ENCODE data around the gene MAPK4.

The MAPK4 gene

DNA sequence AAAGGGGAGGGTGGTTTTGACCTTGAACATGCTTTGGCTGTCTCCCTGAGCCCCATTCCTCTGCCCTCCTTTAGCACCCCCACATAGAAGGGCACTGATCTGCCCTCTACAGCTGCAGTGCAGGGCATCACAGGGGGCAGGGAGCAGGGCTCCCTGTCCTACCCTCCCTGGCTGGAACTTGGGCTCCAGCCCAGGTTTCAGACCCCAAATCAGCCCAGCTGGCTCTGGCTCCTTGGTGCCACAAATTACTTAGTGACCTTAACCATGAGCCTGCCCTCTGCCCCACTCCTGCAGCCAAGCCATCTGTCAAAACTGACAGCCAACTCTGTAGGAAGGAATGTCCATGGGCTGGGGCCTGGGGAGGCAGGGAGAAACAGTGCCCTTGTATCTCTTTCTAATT is 105.6 kb downstream of the MAPK4 start:
- Histone ChIP-seq H3K9me2 (ENCODE audit: low read depth, low read length) (no peaks in the 10 kb centered on the region), H2AFZ (ENCODE audit: low read length) (no peak overlapping the region), H4K20me1 (ENCODE audit: insufficient read depth, low read length) (no peaks in the 10 kb centered on the region), H3K4me3 (ENCODE audit: low read depth, low read length, poor library complexity, severe bottlenecking) (no peak overlapping the region), H3K4me2 (ENCODE audit: low read length) (no peak overlapping the region), H3K4me1 (ENCODE audit: insufficient read depth, low read length, severe bottlenecking) (no peaks in the 10 kb centered on the region), H3K27ac (ENCODE audit: low read depth, low read length, poor library complexity, severe bottlenecking) (no peak overlapping the region), H3K9me3 (ENCODE audit: low read length) (no peaks in the 10 kb centered on the region), H3K27me3 (ENCODE audit: insufficient read depth, low read length) (no peaks in the 10 kb centered on the region), H3F3A (ENCODE audit: insufficient read depth, low read length) (no peaks in the 10 kb centered on the region), H3K79me2 (ENCODE audit: insufficient read depth, low read length) (no peaks in the 10 kb centered on the region), H3K36me3 (ENCODE audit: insufficient read depth, low read length) (no peaks in the 10 kb centered on the region), H3K9ac (ENCODE audit: low read length) (no peak overlapping the region)
- TF ChIP-seq EZH2 (IDR thresholded peaks at IDR 0.05; ENCODE audit: borderline replicate concordance, low read length) = no peak

- no peaks in the 10 kb centered on the region for H3K36me3 ChIP-seq (ENCODE audit: insufficient read depth, low read length)
- no peaks in the 10 kb centered on the region for H3K4me1 ChIP-seq (ENCODE audit: insufficient read depth, low read length, severe bottlenecking)
- no peak overlapping the region for H3K9ac ChIP-seq (ENCODE audit: low read length)
- no peak overlapping the region for H3K4me2 ChIP-seq (ENCODE audit: low read length)
- no peaks in the 10 kb centered on the region for H3F3A ChIP-seq (ENCODE audit: insufficient read depth, low read length)
- TF ChIP-seq, protein P1, sequence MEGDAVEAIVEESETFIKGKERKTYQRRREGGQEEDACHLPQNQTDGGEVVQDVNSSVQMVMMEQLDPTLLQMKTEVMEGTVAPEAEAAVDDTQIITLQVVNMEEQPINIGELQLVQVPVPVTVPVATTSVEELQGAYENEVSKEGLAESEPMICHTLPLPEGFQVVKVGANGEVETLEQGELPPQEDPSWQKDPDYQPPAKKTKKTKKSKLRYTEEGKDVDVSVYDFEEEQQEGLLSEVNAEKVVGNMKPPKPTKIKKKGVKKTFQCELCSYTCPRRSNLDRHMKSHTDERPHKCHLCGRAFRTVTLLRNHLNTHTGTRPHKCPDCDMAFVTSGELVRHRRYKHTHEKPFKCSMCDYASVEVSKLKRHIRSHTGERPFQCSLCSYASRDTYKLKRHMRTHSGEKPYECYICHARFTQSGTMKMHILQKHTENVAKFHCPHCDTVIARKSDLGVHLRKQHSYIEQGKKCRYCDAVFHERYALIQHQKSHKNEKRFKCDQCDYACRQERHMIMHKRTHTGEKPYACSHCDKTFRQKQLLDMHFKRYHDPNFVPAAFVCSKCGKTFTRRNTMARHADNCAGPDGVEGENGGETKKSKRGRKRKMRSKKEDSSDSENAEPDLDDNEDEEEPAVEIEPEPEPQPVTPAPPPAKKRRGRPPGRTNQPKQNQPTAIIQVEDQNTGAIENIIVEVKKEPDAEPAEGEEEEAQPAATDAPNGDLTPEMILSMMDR (IDR thresholded peaks at IDR 0.05; ENCODE audit: low read length) = no peak
- TF ChIP-seq EZH2 (IDR thresholded peaks at IDR 0.05; ENCODE audit: borderline replicate concordance, low read length) = no peak
- no peaks in the 10 kb centered on the region for H3K27me3 ChIP-seq (ENCODE audit: insufficient read depth, low read length)
- H3K79me2 ChIP-seq (ENCODE audit: insufficient read depth, low read length) = no peaks in the 10 kb centered on the region
- H4K20me1 ChIP-seq (ENCODE audit: insufficient read depth, low read length) = no peaks in the 10 kb centered on the region
- H3K27ac ChIP-seq (ENCODE audit: low read depth, low read length, poor library complexity, severe bottlenecking) = no peak overlapping the region
- H3K9me2 ChIP-seq (ENCODE audit: low read depth, low read length) = no peaks in the 10 kb centered on the region
- no peaks in the 10 kb centered on the region for H3K9me3 ChIP-seq (ENCODE audit: low read length)
- no peak overlapping the region for H2AFZ ChIP-seq (ENCODE audit: low read length)
- no peak overlapping the region for H3K4me3 ChIP-seq (ENCODE audit: low read depth, low read length, poor library complexity, severe bottlenecking)
These were observed 106.6 kb downstream of the MAPK4 start for GRCh38 chr18:50666536-50666935.

- Histone ChIP-seq H3K9me2 (ENCODE audit: low read depth, low read length) (no peaks in the 10 kb centered on the region), H3K4me1 (ENCODE audit: insufficient read depth, low read length, severe bottlenecking) (no peaks in the 10 kb centered on the region), H2AFZ (ENCODE audit: low read length) (no peak overlapping the region), H3K79me2 (ENCODE audit: insufficient read depth, low read length) (no peaks in the 10 kb centered on the region), H3K4me3 (ENCODE audit: low read depth, low read length, poor library complexity, severe bottlenecking) (no peak overlapping the region), H3K27ac (ENCODE audit: low read depth, low read length, poor library complexity, severe bottlenecking) (no peak overlapping the region), H4K20me1 (ENCODE audit: insufficient read depth, low read length) (no peaks in the 10 kb centered on the region), H3K9me3 (ENCODE audit: low read length) (no peaks in the 10 kb centered on the region), H3K4me2 (ENCODE audit: low read length) (no peak overlapping the region), H3K27me3 (ENCODE audit: insufficient read depth, low read length) (no peaks in the 10 kb centered on the region), H3K9ac (ENCODE audit: low read length) (no peak overlapping the region), H3F3A (ENCODE audit: insufficient read depth, low read length) (no peaks in the 10 kb centered on the region), H3K36me3 (ENCODE audit: insufficient read depth, low read length) (no peaks in the 10 kb centered on the region)
- TF ChIP-seq, protein P1 (IDR thresholded peaks at IDR 0.05; ENCODE audit: low read length) = no peak
- no peak for TF ChIP-seq EZH2 (IDR thresholded peaks at IDR 0.05; ENCODE audit: borderline replicate concordance, low read length)
These were observed 111.5 kb downstream of the MAPK4 start for GRCh38 chr18:50671376-50671775.

DNA sequence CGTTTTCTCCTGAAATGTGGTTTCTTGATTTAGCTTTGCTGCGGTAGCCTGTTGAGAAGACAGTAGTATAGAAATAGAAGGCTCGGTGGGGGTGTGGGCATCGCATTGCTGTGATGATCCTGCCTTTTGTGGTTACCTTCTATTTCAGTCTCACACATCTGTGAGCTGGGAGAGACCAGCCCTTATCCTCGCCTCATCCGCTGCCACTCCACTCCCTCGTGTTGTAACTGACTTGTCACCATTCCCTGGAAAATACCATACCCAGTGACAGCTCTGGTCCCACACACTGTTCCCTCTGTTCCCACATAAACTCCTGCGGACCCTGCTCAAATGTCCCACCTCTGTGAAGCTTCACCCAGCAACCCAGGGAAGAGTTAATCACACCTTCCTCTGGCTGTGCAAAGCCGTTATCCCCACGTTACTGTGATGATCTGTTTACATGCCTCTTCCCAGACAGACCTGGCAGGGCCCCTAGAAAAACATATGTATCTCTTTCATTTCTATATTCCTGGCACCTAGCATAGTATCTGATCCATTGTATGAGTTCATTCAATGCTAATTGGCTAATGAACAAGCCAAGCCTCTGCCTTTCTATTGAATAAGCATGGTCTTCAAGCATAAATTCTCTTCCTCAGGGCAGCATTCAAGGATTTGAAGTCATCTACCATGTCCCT is 114.6 kb downstream of the MAPK4 start:
- TF ChIP-seq EZH2 (IDR thresholded peaks at IDR 0.05; ENCODE audit: borderline replicate concordance, low read length) = no peak
- TF ChIP-seq, protein P1 (IDR thresholded peaks at IDR 0.05; ENCODE audit: low read length) = no peak
- no peaks in the 10 kb centered on the region for H3K4me1 ChIP-seq (ENCODE audit: insufficient read depth, low read length, severe bottlenecking)
- no peaks in the 10 kb centered on the region for H4K20me1 ChIP-seq (ENCODE audit: insufficient read depth, low read length)
- no peaks in the 10 kb centered on the region for H3K9me3 ChIP-seq (ENCODE audit: low read length)
- H3F3A ChIP-seq (ENCODE audit: insufficient read depth, low read length) = no peaks in the 10 kb centered on the region
- no peaks in the 10 kb centered on the region for H3K79me2 ChIP-seq (ENCODE audit: insufficient read depth, low read length)
- H3K27me3 ChIP-seq (ENCODE audit: insufficient read depth, low read length) = no peaks in the 10 kb centered on the region
- H3K9ac ChIP-seq (ENCODE audit: low read length) = no peak overlapping the region
- no peak overlapping the region for H3K27ac ChIP-seq (ENCODE audit: low read depth, low read length, poor library complexity, severe bottlenecking)
- H3K4me3 ChIP-seq (ENCODE audit: low read depth, low read length, poor library complexity, severe bottlenecking) = no peak overlapping the region
- no peak overlapping the region for H2AFZ ChIP-seq (ENCODE audit: low read length)
- H3K36me3 ChIP-seq (ENCODE audit: insufficient read depth, low read length) = no peaks in the 10 kb centered on the region
- H3K9me2 ChIP-seq (ENCODE audit: low read depth, low read length) = no peaks in the 10 kb centered on the region
- H3K4me2 ChIP-seq (ENCODE audit: low read length) = no peak overlapping the region
